ENCODE results near the gene AJM1.
"Not testable (repeated sequence)": the region's sequence is repeated elsewhere in the genome, so short reads cannot be mapped to it uniquely, and the experiment has no call there.

AJM1 gene

GRCh38 chr9:136837856-136838277, 4.4 kb upstream of the AJM1 start:
- not testable (repeated sequence) for H3K36me3 ChIP-seq (ENCODE audit: control insufficient read depth, insufficient read depth, low read length); H3K27me3 ChIP-seq (ENCODE audit: control insufficient read depth, insufficient read depth, low read length); H3K9ac ChIP-seq (ENCODE audit: low read length); H3K9me3 ChIP-seq (ENCODE audit: control insufficient read depth, low read length); H3K4me3 ChIP-seq (ENCODE audit: low read length)
- peaks cover 26% of the 10 kb centered on the region for H3K4me1 ChIP-seq (ENCODE audit: control insufficient read depth, insufficient read depth, low read length)

- H3K27me3 ChIP-seq (ENCODE audit: control insufficient read depth, insufficient read depth, low read length), result no peaks in the 10 kb centered on the region
- H3K36me3 ChIP-seq (ENCODE audit: control insufficient read depth, insufficient read depth, low read length), result no peaks in the 10 kb centered on the region
These were observed 3.7 kb upstream of the AJM1 start for GRCh38 chr9:136838314-136839228.

GRCh38 chr9:136839229-136840139, 2.8 kb upstream of the AJM1 start:
- no peak overlapping the region for H3K9ac ChIP-seq (ENCODE audit: low read length)
- peaks cover 5% of the 10 kb centered on the region for H3K27me3 ChIP-seq (ENCODE audit: control insufficient read depth, insufficient read depth, low read length)
- H3K36me3 ChIP-seq (ENCODE audit: control insufficient read depth, insufficient read depth, low read length), result no peaks in the 10 kb centered on the region
- H3K4me1 ChIP-seq (ENCODE audit: control insufficient read depth, insufficient read depth, low read length), result peaks cover 32% of the 10 kb centered on the region
- no peaks in the 10 kb centered on the region for H3K9me3 ChIP-seq (ENCODE audit: control insufficient read depth, low read length)
- H3K4me3 ChIP-seq (ENCODE audit: low read length), result no peak overlapping the region

More at GRCh38 chr9:136838314-136839228, 3.7 kb upstream of the AJM1 start:
- Histone ChIP-seq H3K4me1 (ENCODE audit: control insufficient read depth, insufficient read depth, low read length) (peaks cover 32% of the 10 kb centered on the region), H3K9ac (ENCODE audit: low read length) (no peak overlapping the region), H3K4me3 (ENCODE audit: low read length) (no peak overlapping the region), H3K9me3 (ENCODE audit: control insufficient read depth, low read length) (no peaks in the 10 kb centered on the region)

GRCh38 chr9:136840140-136840876, 2.0 kb upstream of the AJM1 start:
- H3K9ac ChIP-seq (ENCODE audit: low read length), result no peak overlapping the region
- no peak overlapping the region for H3K4me3 ChIP-seq (ENCODE audit: low read length)
- no peaks in the 10 kb centered on the region for H3K9me3 ChIP-seq (ENCODE audit: control insufficient read depth, low read length)
- peaks cover 32% of the 10 kb centered on the region for H3K4me1 ChIP-seq (ENCODE audit: control insufficient read depth, insufficient read depth, low read length)
- peaks cover 10% of the 10 kb centered on the region for H3K27me3 ChIP-seq (ENCODE audit: control insufficient read depth, insufficient read depth, low read length)
- no peaks in the 10 kb centered on the region for H3K36me3 ChIP-seq (ENCODE audit: control insufficient read depth, insufficient read depth, low read length)

- no peak overlapping the region for H3K9ac ChIP-seq (ENCODE audit: low read length)
- peaks cover 16% of the 10 kb centered on the region for H3K27me3 ChIP-seq (ENCODE audit: control insufficient read depth, insufficient read depth, low read length)
- H3K4me1 ChIP-seq (ENCODE audit: control insufficient read depth, insufficient read depth, low read length), result peaks cover 32% of the 10 kb centered on the region
- H3K4me3 ChIP-seq (ENCODE audit: low read length), result no peak overlapping the region
- H3K36me3 ChIP-seq (ENCODE audit: control insufficient read depth, insufficient read depth, low read length), result no peaks in the 10 kb centered on the region
- no peaks in the 10 kb centered on the region for H3K9me3 ChIP-seq (ENCODE audit: control insufficient read depth, low read length)
These were observed 1.2 kb upstream of the AJM1 start for GRCh38 chr9:136840877-136841645.

GRCh38 chr9:136841646-136842379, 465 bp upstream of the AJM1 start:
- H3K36me3 ChIP-seq (ENCODE audit: control insufficient read depth, insufficient read depth, low read length); H3K9me3 ChIP-seq (ENCODE audit: control insufficient read depth, low read length); H3K4me3 ChIP-seq (ENCODE audit: low read length): not testable (repeated sequence)
- Histone ChIP-seq H3K4me1 (ENCODE audit: control insufficient read depth, insufficient read depth, low read length) (peaks cover 36% of the 10 kb centered on the region), H3K9ac (ENCODE audit: low read length) (peak overlapping the region; percentile 34), H3K27me3 (ENCODE audit: control insufficient read depth, insufficient read depth, low read length) (peaks cover 23% of the 10 kb centered on the region)

GRCh38 chr9:136843159-136843800, 1.0 kb downstream of the AJM1 start:
- Histone ChIP-seq H3K4me1 (ENCODE audit: control insufficient read depth, insufficient read depth, low read length) (peaks cover 36% of the 10 kb centered on the region), H3K27me3 (ENCODE audit: control insufficient read depth, insufficient read depth, low read length) (peaks cover 33% of the 10 kb centered on the region)

GRCh38 chr9:136843801-136844740, 1.8 kb downstream of the AJM1 start:
- H3K27me3 ChIP-seq (ENCODE audit: control insufficient read depth, insufficient read depth, low read length), result peaks cover 33% of the 10 kb centered on the region
- not testable (repeated sequence) for H3K4me3 ChIP-seq (ENCODE audit: low read length); H3K9me3 ChIP-seq (ENCODE audit: control insufficient read depth, low read length); H3K36me3 ChIP-seq (ENCODE audit: control insufficient read depth, insufficient read depth, low read length); H3K9ac ChIP-seq (ENCODE audit: low read length)
- peaks cover 36% of the 10 kb centered on the region for H3K4me1 ChIP-seq (ENCODE audit: control insufficient read depth, insufficient read depth, low read length)

More at GRCh38 chr9:136843159-136843800, 1.0 kb downstream of the AJM1 start:
- not testable (repeated sequence) for H3K9me3 ChIP-seq (ENCODE audit: control insufficient read depth, low read length); H3K9ac ChIP-seq (ENCODE audit: low read length); H3K36me3 ChIP-seq (ENCODE audit: control insufficient read depth, insufficient read depth, low read length); H3K4me3 ChIP-seq (ENCODE audit: low read length)

GRCh38 chr9:136844761-136845464, 2.6 kb downstream of the AJM1 start:
- no peaks in the 10 kb centered on the region for H3K9me3 ChIP-seq (ENCODE audit: control insufficient read depth, low read length)
- peaks cover 40% of the 10 kb centered on the region for H3K4me1 ChIP-seq (ENCODE audit: control insufficient read depth, insufficient read depth, low read length)
- H3K9ac ChIP-seq (ENCODE audit: low read length), result no peak overlapping the region
- peaks cover 33% of the 10 kb centered on the region for H3K27me3 ChIP-seq (ENCODE audit: control insufficient read depth, insufficient read depth, low read length)
- no peaks in the 10 kb centered on the region for H3K36me3 ChIP-seq (ENCODE audit: control insufficient read depth, insufficient read depth, low read length)
- no peak overlapping the region for H3K4me3 ChIP-seq (ENCODE audit: low read length)
